ENCODE data around the gene IL4I1.

Gene IL4I1

DNA sequence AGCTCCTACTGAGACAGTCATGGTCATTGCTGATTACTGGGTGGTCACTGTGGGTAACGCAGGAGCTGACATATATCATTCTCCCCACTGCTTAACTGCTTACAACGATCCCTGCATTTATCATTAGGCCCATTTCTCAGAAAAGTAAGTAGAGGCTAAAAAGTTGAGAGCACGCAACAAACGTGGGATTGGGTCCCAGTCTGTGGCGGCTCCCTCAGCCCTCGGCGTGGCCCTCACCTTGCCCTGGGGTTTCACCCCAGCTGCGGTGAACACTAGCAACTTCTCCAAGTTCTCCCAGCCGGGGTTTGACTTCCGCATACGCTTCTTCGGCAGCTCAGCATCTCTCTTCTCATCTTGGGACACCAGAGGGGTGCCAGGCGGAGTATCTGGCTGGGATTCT is 31.8 kb downstream of the IL4I1 start:
- no peak for DNase-seq (ENCODE audit: extremely low read depth in 1 of 2, low read depth in 1 of 2)

DNA sequence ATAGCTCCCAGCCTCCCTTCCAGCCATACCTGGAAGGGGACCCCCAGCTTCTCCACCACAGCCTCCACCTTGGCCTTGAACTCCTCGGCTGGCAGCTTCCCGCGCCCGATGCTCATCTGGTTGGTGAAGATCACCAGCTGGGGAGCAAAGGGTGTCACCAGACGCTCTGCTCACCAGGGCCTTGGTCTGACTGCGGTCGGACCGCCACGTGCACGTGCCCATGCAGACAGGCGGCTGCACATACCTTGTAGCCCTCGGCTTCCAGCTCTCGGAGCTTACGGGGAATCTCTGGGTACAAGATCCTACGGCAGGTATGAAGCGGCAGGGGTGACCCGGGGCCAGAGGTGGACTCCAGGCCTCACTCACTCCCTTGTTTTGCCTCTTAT is 32.8 kb downstream of the IL4I1 start:
- DNase-seq (ENCODE audit: extremely low read depth in 1 of 2, low read depth in 1 of 2): no peak

DNA sequence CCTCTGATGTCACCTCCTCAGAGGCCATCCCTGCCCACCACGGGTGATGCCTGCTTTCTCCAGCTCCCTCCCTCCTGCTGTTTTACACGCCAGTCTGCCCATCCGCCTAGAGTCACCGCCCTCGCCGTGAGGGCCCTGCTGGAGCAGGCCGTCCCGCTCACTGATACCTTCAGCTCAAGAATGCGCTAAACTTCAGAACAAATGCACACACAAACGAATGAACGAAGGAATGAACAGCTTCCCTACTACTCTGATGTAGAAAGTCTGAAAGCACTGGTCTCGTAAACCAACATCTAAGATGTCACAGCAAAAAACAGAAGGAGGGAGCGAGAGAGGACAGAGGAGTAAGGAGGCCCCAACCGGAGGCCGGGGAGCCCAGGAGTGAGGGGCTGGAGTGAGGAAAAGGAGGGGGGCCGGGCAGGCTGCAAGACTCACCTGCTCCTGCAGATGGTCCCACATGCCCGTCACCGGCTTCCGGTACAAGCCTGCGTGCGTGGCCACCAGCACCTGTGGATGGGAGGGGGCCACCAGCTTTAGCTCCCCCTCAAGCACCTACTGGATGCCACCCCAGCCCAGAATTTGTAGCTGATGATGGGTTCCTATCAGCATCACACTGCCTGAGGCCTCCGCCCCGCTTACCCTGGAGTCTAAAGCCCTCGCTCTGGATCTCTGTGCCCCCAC is 33.3 kb downstream of the IL4I1 start:
- no peak for DNase-seq (ENCODE audit: extremely low read depth in 1 of 2, low read depth in 1 of 2)

DNA sequence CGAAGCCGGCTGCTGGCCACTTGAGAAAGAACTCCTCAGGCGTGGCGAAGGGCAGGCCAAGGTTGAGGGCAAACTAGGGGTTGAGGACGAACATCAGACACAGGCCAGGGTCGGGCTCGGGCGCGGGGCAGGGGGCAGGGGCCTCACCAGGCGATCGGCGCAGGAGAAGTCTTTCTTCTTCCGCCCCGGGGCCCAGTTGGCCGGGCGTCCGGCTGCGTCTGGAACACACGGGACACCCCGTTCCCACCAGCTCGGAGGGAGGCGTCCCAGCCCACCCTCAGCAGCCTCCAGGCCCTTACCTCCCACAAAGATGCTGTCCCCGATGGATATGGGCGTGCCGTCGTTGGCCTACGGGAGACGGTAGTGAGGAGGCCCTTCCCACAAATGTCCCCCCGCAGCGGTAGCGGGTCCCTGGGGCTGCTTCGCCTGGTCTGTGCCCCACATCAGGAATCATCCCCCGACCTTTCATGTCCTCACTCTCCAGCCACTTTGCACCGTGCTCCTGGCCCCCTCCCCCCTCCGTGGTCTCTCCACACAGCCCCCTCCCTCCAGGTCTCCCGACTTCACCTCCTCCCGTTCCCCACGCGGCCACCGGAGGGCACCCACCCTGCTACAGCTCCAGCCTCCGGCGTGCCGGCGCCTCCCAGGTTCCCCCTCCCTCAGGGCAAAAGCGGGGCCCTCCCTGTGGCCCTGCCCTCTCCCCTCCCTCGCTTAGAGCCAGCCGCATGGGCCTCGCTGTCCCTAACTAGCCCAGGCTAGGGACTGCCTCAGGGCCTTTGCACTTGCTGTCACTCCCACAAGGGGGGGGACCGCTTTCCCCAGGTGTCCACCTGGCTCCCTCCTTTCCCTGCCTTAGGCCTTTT is 34.1 kb downstream of the IL4I1 start:
- DNase-seq (ENCODE audit: extremely low read depth in 1 of 2, low read depth in 1 of 2): no peak

DNA sequence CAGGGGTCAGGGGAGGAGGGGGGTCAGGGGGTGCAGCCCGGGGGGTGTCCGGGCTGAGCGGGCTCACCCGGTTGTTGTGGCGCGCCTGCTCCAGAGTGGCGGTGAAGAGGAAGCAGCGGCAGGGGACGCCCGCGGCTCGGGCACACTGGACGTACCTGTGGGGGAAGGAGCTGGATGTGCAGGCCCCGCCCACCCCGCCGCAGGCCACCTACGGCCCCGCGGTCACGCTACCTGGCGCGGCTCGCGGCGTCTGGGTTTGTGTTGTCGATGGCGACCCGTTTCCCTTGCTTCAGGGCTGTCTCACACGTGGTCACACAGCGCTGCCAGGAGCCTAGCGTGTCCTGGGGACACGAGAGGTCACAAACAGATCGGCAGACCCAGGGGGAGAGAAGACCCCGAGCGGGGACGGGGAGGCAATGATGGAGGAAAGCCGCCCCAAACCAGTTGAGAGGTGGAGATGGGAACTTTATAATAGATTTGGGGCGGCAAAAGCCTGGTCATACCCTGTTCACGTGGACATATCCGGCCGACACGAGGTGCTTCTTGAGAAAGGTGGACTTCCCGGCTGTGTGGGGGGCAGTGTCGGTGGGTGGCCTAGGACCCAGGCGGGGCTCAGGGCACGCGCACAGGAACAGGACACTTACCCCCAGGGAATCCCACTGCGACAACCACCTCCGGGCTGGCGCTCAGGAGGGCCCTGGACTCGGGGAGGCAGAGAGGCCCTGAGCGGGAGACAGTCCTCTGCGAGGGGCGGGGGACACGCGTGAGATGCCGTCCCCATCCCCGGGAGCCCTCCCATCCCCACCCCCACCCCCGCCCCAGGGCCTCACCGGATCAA is 34.9 kb downstream of the IL4I1 start:
- DNase-seq (ENCODE audit: extremely low read depth in 1 of 2, low read depth in 1 of 2): no peak

DNA sequence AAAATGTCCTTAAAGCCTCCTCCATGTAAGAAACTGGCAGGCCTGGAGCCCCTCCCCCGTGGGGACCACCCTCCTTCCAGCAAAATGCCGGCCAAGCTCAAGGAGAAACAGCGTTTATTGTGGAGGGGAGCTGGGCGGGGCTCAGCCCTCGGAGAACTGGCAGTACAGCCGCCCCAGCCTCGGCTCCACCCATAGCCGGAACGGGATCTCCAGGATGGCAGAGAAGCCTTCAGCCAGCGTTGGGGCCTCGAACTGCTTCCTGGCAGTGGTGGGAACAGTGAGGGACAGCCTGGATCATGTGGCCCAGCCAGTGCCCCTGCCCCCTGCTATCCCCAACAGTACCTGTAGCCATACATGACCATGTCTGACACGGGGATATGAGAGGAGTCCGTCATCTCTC is 35.6 kb downstream of the IL4I1 start:
- DNase-seq (ENCODE audit: extremely low read depth in 1 of 2, low read depth in 1 of 2): no peak

DNA sequence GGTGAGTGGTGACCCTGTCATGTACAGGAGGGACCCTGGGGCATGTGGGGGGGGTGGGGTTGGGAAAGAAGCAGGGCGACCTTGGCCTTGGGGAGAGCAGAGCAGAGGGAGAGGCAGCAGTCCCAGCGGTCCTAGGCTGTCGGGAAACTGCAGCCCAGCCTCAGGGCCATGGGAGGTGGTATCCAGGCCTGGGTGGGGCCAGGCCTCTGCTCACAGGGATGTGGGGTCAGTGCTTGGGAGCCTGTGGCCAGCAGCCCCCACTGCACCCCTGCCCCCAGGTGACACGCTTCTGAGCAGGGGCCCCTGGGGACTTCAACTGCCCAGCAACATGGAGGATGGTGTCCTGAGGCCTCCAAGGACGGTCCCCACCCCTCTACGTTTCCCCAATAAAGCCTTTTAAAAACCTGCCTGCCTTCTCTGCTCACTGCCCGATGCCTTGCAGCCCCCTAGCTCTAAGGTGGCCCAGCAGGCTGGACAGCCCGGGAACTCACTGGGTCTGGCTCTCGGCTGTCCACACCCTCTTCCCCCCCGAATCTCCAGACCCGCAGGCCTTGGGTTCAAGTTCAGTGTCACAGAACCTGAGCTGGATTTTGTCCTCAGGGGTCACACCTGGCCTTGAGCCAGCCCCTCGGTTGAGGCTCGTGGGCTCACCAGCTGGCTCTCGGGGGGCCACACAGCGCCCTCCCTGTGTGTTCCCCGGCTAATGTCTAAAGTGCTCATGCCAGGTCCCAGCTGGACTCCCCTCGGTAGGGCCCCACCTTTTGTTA is 36.2 kb downstream of the IL4I1 start:
- no peak for DNase-seq (ENCODE audit: extremely low read depth in 1 of 2, low read depth in 1 of 2)

DNA sequence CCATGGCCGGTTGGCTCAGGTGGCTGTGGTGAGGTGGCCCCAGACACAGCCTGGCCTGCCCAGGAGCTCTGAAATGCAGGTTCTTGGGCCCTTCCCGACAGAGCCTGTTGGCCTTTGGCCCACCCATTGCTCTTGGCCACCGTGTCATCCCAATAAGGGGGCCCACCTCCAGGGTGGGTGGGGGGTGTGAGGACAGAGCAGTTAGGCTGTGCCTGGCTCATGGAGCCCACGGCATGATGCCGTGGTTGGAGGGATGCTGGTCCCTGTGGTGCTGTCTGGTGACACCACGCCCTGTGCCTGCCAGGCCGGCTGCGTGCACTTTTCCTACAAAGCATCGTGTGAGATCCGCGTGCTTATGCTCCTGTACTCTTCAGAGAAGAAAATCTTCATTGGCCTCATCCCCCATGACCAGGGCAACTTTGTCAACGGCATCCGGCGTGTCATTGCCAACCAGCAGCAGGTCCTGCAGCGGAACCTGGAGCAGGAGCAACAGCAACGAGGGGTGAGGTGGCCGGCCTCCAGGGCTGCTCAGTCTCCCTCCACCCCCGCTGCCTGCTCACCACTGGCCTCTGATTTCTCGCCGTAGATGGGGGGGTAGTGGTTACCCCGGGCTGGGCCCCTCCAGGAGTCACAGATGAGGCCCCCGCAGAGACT is 36.9 kb downstream of the IL4I1 start:
- DNase-seq (ENCODE audit: extremely low read depth in 1 of 2, low read depth in 1 of 2): no peak

DNA sequence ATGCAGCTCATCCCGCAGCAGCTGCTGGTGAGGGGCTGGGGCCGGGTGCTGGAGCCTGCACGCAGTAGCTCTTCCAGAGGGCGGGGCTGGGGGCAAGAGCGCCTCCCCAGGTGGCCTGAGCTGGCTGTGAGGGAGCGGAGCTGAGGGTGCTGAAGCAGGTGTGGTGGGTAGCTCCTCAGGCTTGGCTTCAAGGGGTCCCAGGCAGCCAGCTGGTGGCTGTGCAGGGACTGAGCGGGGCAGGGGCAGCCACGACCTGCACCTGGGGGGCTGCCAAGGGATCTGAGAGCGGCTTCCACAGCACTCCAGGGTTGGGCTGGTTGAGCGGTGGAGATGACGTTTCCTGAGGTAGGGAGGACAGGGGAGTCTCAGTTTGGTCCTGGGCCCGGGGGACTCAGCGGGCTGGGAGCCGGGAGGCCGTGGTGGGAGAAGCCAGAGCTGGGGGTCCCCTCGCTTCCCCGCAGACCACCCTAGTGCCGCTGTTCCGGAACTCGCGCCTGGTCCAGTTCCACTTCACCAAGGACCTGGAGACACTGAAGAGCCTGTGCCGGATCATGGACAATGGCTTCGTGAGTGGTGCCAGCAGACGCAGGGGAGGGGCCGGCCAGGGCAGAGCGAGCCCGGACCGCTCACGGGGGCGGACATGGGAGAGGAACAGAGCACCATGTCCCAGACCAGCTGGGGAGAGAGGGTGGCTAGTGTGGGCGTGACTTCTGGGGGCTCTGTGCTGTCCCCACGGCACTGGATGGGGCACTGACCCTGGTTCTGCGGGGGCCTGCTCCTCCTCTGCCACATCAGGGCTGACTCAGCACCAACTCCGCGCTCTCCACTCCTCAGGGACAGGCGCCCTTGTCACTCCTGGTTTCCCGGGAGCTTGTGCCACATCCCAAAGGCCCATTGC is 38.4 kb downstream of the IL4I1 start:
- no peak for DNase-seq (ENCODE audit: extremely low read depth in 1 of 2, low read depth in 1 of 2)

DNA sequence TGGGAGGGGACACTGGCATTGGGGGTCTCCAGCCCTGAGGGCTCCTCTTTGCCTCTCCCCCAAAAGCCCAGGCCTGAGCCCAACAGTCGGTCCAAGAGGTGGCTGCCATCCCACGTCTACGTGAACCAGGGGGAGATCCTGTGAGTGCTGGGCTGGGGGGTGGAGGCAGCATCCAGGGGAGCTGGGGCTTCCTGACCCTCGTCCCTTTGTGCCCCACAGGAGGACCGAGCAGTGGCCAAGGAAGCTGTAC is 38.9 kb downstream of the IL4I1 start:
- no peak for DNase-seq (ENCODE audit: extremely low read depth in 1 of 2, low read depth in 1 of 2)

DNA sequence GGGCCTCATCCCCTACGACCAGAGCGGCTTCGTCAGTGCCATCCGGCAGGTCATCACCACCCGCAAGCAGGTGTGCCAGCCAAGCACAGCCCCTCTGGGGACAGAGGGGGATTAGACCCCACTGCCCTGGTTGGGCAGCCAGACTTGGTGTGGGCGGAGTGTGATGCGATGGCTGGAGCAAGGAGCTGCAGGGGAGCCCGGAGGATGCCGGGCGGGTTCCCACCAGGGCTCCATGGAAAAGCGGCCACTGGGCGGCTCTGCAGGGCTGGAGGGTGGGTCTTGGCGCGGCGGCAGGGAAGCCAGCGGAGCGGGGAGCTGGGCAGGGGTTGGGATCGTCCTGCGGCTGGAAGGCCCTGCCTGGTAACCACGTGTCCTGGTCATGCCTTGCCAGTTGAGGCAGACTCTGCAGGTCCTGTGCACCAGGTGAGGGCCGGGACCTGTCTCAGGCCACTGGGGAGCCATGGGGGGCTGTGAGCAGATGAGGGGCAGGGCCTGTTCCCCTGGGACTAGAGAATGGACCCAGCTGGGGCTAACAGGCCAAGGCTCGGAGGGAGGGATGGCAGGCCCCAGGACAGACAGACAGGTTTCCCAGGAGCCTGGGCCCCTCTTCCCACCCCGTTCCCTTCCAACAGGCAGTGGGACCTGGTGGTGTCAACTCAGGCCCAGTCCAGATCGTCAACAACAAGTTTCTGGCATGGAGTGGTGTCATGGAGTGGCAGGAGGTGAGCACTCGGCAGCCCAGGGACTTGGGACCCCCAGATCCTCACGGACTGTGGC is 39.4 kb downstream of the IL4I1 start:
- DNase-seq (ENCODE audit: extremely low read depth in 1 of 2, low read depth in 1 of 2): no peak

DNA sequence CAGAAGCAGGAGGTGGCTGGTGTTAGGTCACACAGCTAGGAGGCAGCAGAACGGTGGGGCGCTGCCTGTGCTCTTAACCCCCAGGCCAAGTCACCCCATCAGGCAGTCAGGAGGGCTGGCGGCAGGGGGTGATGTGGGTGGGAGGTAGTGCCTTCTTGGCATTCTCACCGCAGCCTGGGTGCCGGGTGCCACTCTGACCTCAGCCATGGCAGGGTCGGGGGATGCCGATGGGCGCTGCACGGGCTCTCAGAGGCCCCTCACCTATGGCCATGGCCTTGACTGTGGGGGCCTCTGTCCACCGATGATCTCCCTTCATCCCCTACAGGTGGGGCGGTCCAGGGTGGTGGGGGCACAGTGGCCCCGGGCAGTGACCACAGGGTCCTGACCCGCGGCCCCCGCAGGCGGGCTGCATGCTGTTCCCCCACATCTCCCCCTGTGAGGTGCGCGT is 40.1 kb downstream of the IL4I1 start:
- no peak for DNase-seq (ENCODE audit: extremely low read depth in 1 of 2, low read depth in 1 of 2)

DNA sequence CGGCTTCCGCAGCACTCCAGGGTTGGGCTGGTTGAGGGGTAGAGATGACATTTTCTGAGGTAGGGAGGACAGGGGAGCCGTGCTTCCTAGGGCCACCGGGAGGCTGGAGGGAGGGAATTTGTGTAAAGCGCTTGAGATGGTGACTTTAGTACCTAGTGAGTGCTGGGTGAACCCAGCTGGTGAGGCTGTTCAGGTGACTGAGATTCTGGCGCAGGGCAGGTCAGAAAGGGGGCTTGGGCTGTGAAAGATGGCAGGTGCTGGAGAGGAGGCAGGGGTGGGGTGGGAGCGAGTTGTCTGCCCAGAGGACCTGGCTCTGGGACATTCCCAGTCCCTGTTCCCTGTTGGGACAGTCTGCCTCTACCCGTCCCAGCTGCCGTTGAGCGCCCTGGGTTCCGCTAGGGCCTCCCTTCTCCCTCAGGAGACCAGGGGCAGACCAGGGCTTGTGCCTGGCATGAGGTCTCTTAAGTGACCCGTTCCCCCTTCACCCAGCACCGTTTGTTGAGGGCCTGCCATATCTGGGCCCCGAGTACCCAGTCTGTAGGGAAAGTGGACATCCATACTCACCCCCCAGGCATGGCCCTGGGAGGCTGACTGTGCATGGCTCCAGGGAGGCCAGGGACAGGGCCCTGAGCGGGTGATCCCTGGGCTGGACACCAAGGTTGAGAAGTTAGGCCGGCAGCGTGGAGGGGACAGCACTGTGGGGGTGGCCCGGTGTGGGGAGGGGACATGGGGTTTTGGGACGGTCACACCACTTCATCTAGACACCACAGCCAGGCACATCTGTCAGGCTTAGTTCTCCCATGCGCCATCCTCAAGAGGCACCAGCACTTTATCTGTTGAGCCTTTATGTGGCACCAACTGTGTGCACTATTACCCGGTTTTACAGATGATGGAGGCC is 40.8 kb downstream of the IL4I1 start:
- DNase-seq (ENCODE audit: extremely low read depth in 1 of 2, low read depth in 1 of 2): no peak

DNA sequence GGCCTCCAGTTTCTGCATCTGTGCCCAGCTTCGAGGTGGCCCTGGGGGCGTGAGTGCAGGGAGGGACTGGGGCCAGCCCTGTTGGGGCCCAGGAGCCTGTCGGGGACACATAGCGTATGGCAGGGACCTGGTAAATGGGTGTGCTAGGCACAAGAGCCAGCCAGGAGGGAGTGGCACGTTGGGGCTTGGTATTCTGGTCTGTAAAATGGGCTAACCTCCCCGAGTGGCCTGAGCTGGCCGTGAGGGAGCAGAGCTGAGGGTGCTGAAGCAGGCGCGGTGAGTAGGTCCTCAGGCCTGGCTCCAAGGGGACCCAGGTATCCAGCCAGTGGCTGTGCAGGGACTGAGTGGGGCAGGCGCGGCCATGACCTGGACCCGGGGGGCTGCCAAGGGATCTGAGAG is 41.4 kb downstream of the IL4I1 start:
- DNase-seq (ENCODE audit: extremely low read depth in 1 of 2, low read depth in 1 of 2): no peak

DNA sequence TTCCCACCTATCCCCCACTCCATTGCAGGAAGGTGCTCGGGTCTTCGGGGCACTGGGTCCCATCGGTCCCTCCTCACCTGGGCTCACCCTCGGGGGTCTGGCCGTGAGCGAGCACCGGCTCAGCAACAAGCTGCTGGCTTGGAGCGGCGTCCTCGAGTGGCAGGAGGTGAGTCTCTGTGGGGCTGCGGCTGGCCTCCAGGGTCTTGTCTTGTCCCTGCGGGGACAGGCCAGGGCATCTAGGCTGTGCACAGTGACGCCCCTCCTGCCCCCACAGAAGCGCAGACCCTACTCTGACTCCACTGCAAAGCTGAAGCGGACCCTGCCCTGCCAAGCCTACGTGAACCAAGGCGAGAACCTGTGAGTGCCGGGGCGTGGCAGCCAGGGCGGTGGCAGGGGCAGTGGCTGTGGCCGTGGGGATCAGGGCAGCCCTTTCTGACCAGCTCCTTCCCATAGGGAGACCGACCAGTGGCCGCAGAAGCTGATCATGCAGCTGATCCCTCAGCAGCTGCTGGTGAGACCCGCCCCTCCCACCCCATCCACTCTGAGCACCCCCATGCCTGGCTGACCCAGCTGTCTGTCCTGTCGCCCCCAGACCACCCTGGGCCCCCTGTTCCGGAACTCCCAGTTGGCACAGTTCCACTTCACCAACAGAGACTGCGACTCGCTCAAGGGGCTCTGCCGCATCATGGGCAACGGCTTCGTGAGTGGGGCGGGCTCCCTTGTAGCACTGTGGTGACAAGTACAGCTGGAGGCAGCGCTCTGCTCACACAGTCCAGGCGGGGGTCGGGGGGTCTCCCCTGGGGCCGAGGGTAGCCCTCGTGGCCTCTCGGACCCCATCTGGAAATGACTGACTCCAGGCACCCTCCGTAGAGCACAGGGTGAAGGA is 42.1 kb downstream of the IL4I1 start:
- no peak for DNase-seq (ENCODE audit: extremely low read depth in 1 of 2, low read depth in 1 of 2)

DNA sequence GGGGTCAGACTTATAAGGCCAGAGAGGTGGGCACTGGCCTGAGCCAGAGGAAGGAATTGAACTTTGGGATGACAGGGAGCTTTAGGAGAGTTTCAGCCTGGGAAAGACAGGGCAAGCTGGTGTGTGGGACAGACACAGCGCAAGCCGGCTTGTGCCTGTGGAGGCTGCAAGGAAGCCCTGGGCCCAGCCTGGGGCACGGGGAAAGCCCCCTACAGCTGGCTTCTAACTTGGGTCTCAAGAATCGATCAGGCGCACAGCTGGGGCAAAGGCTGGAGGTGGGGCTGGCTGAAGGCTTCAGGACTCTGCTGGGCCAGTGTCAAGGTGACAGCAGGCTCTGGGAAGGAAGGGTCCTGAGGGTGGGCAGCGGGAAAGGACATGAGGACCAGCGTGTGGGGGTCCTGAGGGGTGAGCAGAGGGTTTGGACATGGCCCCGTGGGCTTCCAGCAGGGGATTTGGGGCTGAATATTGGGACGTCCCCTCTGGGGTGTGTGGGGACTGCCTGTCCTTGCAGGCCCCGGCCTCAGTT is 42.8 kb downstream of the IL4I1 start:
- DNase-seq (ENCODE audit: extremely low read depth in 1 of 2, low read depth in 1 of 2): no peak

Measured in activated CD8-positive, alpha-beta memory T cell treated with anti-CD3 and anti-CD28 coated beads for 1 hour (primary cell).